Stimulated activated effector memory CD8-positive, alpha-beta T cell treated with anti-CD3 and anti-CD28 coated beads, Interleukin-12 subunit alpha, Interleukin-12 subunit beta, amount 100 ng/mL, for 72 hours (primary cell): Measurements from ENCODE around the gene MOB3A.
"Not testable (repeated sequence)": the region's sequence is repeated elsewhere in the genome, so short reads cannot be mapped to it uniquely, and the experiment has no call there.

ENCODE experiments used
- ATAC-seq: fragments of 150-1000 bp; cut with Tn5 transposase; 2 replicates; pipeline ENCODE4 v1.10.0; 2021
- DNase-seq, 2 donors: peaks; one replicate each; pipeline ENCODE4 v3.0.0; 2021 to 2022; ENCODE audit warnings: low spot score in 2 of 2
- H3K27ac Mint-ChIP-seq: one replicate; pipeline ENCODE4 v1.8.0; 2022; ENCODE audit warnings: mild to moderate bottlenecking, mixed read lengths
- H3K36me3 Mint-ChIP-seq: one replicate; pipeline ENCODE4 v1.8.0; 2022; ENCODE audit warnings: mild to moderate bottlenecking, mixed read lengths
- H3K4me1 Mint-ChIP-seq: one replicate; pipeline ENCODE4 v1.8.0; 2022; ENCODE audit warnings: mixed read lengths
- H3K4me3 Mint-ChIP-seq: one replicate; pipeline ENCODE4 v1.8.0; 2022; ENCODE audit warnings: mild to moderate bottlenecking, mixed read lengths
- H3K9me3 Mint-ChIP-seq: one replicate; pipeline ENCODE4 v1.8.0; 2022; ENCODE audit warnings: mixed read lengths

MOB3A gene

GRCh38 chr19:2129892-2130770 lies 34.0 kb upstream of the MOB3A start:
- no peaks in the 10 kb centered on the region for H3K9me3 Mint-ChIP-seq
- no peak for DNase-seq
- peaks cover 79% of the 10 kb centered on the region for H3K36me3 Mint-ChIP-seq

GRCh38 chr19:2129486-2129885 lies 33.4 kb upstream of the MOB3A start:
- DNase-seq (no peak), ATAC-seq (no peak)
- H3K9me3 Mint-ChIP-seq = no peaks in the 10 kb centered on the region
- H3K4me1 Mint-ChIP-seq = no peaks in the 10 kb centered on the region
- no peak overlapping the region for H3K4me3 Mint-ChIP-seq
- H3K36me3 Mint-ChIP-seq = peaks cover 83% of the 10 kb centered on the region
- H3K27ac Mint-ChIP-seq = peak overlapping the region; percentile 74

More at GRCh38 chr19:2129892-2130770, 34.0 kb upstream of the MOB3A start:
- no peak for ATAC-seq
- H3K4me1 Mint-ChIP-seq = no peaks in the 10 kb centered on the region
- H3K4me3 Mint-ChIP-seq = no peak overlapping the region
- H3K27ac Mint-ChIP-seq = peak overlapping the region; percentile 74

- no peak overlapping the region for H3K4me3 Mint-ChIP-seq
- DNase-seq (no peak), ATAC-seq (no peak)
- no peaks in the 10 kb centered on the region for H3K9me3 Mint-ChIP-seq
- peaks cover 84% of the 10 kb centered on the region for H3K36me3 Mint-ChIP-seq
- no peaks in the 10 kb centered on the region for H3K4me1 Mint-ChIP-seq
- peak overlapping the region; percentile 74 for H3K27ac Mint-ChIP-seq
Observed at GRCh38 chr19:2129022-2129421, 32.9 kb upstream of the MOB3A start.

GRCh38 chr19:2128252-2128651 lies 32.1 kb upstream of the MOB3A start:
- not testable (repeated sequence) for H3K4me3 Mint-ChIP-seq, H3K9me3 Mint-ChIP-seq, ATAC-seq, H3K4me1 Mint-ChIP-seq, H3K27ac Mint-ChIP-seq, DNase-seq
- H3K36me3 Mint-ChIP-seq = peaks cover 83% of the 10 kb centered on the region

GRCh38 chr19:2127758-2128157 lies 31.6 kb upstream of the MOB3A start:
- Mint-ChIP-seq H3K27ac (no peak overlapping the region), H3K36me3 (peaks cover 83% of the 10 kb centered on the region), H3K9me3 (no peaks in the 10 kb centered on the region), H3K4me3 (no peak overlapping the region), H3K4me1 (no peaks in the 10 kb centered on the region)
- no peak for ATAC-seq
- DNase-seq = no peak

GRCh38 chr19:2126879-2127518 lies 30.9 kb upstream of the MOB3A start:
- no peaks in the 10 kb centered on the region for H3K4me1 Mint-ChIP-seq
- H3K4me3 Mint-ChIP-seq = no peak overlapping the region
- DNase-seq (no peak), ATAC-seq (no peak)
- H3K36me3 Mint-ChIP-seq = peaks cover 83% of the 10 kb centered on the region
- no peaks in the 10 kb centered on the region for H3K9me3 Mint-ChIP-seq
- H3K27ac Mint-ChIP-seq = no peak overlapping the region

GRCh38 chr19:2123682-2124387 lies 27.7 kb upstream of the MOB3A start:
- H3K9me3 Mint-ChIP-seq = no peaks in the 10 kb centered on the region
- H3K4me1 Mint-ChIP-seq = no peaks in the 10 kb centered on the region
- ATAC-seq (no peak), DNase-seq (no peak)
- H3K4me3 Mint-ChIP-seq = no peak overlapping the region
- no peak overlapping the region for H3K27ac Mint-ChIP-seq
- H3K36me3 Mint-ChIP-seq = peaks cover 91% of the 10 kb centered on the region

GRCh38 chr19:2122982-2123381 lies 26.9 kb upstream of the MOB3A start:
- ATAC-seq = no peak
- H3K27ac Mint-ChIP-seq = no peak overlapping the region
- no peak for DNase-seq
- no peak overlapping the region for H3K4me3 Mint-ChIP-seq
- H3K36me3 Mint-ChIP-seq = peaks cover 97% of the 10 kb centered on the region
- H3K4me1 Mint-ChIP-seq = no peaks in the 10 kb centered on the region
- H3K9me3 Mint-ChIP-seq = no peaks in the 10 kb centered on the region

- DNase-seq = no peak
- Mint-ChIP-seq H3K9me3 (no peaks in the 10 kb centered on the region), H3K27ac (no peak overlapping the region), H3K4me1 (no peaks in the 10 kb centered on the region), H3K4me3 (no peak overlapping the region), H3K36me3 (peaks cover 97% of the 10 kb centered on the region)
- ATAC-seq = no peak
Observed at GRCh38 chr19:2122251-2122650, 26.1 kb upstream of the MOB3A start.

- H3K36me3 Mint-ChIP-seq = peaks cover 97% of the 10 kb centered on the region
- ATAC-seq = no peak
- no peak overlapping the region for H3K27ac Mint-ChIP-seq
- no peaks in the 10 kb centered on the region for H3K9me3 Mint-ChIP-seq
- H3K4me1 Mint-ChIP-seq = no peaks in the 10 kb centered on the region
- no peak for DNase-seq
- no peak overlapping the region for H3K4me3 Mint-ChIP-seq
Observed at GRCh38 chr19:2121416-2122051, 25.4 kb upstream of the MOB3A start.

GRCh38 chr19:2120821-2121220 lies 24.7 kb upstream of the MOB3A start:
- Mint-ChIP-seq H3K4me3 (no peak overlapping the region), H3K36me3 (peaks cover 97% of the 10 kb centered on the region), H3K9me3 (no peaks in the 10 kb centered on the region), H3K27ac (no peak overlapping the region), H3K4me1 (no peaks in the 10 kb centered on the region)
- ATAC-seq (no peak), DNase-seq (no peak)

- Mint-ChIP-seq H3K27ac (no peak overlapping the region), H3K36me3 (peaks cover 97% of the 10 kb centered on the region), H3K4me3 (no peak overlapping the region), H3K4me1 (no peaks in the 10 kb centered on the region), H3K9me3 (no peaks in the 10 kb centered on the region)
- no peak for ATAC-seq
- no peak for DNase-seq
Observed at GRCh38 chr19:2119921-2120785, 24.0 kb upstream of the MOB3A start.

GRCh38 chr19:2118438-2118837 lies 22.3 kb upstream of the MOB3A start:
- H3K36me3 Mint-ChIP-seq = peaks cover 98% of the 10 kb centered on the region
- ATAC-seq (no peak), DNase-seq (no peak)
- H3K9me3 Mint-ChIP-seq = no peaks in the 10 kb centered on the region
- peak overlapping the region; percentile 38 for H3K27ac Mint-ChIP-seq
- no peak overlapping the region for H3K4me3 Mint-ChIP-seq
- H3K4me1 Mint-ChIP-seq = peaks cover 7% of the 10 kb centered on the region

- DNase-seq (no peak), ATAC-seq (no peak)
- Mint-ChIP-seq H3K36me3 (peaks cover 98% of the 10 kb centered on the region), H3K4me3 (no peak overlapping the region), H3K9me3 (no peaks in the 10 kb centered on the region), H3K27ac (peak overlapping the region; percentile 38), H3K4me1 (peaks cover 7% of the 10 kb centered on the region)
Observed at GRCh38 chr19:2117215-2117960, 21.3 kb upstream of the MOB3A start.
